ENCODE data around the gene BBS2. TPM values are rescaled to one million over a fixed set of nuclear protein-coding genes. Genes with fewer than 3 reads are reported as not detected.
A peak's percentile ranks its signal among the peaks of the same experiment; 100 is the strongest.

Gene BBS2
- total RNA-seq, 2 experiments from 2014 or later, result 15.6 to 18.4 TPM

DNA sequence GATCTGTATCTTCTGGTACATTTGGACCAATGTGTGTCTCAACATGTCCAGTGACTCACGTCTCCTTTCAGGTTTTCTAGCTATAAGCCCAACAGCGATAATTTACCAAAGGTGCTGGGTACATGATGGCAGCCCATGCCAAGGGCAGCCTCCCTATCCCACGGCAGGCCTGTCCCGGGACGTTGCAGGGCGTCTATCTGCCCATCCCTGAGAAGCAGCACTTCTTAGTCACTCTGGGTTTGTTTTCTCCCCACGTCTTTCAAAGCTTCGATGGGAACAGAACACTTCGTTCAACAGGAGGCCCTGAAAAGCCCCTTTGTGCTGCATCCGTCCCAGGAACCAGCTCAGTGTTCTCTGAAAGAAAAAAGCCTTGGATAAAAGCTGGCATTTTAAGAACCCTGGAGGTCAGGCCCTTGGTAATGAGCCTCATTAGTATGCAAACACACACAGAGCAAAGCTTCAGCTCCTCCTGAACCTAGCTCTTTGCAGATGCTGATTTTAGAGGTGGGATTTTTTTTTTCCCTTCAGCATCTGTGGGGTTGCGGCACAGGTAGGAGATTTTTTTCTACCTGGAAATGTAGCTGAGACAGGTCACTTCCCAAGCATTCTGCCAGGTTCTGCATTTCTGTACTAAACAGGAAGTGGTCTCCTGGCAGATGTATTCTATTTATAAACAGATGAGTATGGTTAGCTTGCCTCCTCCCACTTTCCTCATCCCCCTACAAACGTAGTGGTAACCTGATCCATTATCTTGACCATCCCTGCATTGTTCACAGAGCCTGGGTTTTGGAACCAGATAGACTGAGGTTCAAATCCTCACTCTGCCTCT, 27.5 kb upstream of the BBS2 start:
- POLR2A ChIA-PET, result interaction anchor here (0.8 kb wide), 1 partner anchor 78 kb away, joined by 3 read pairs; the partner anchor contains the start of gene MT1E
- peaks cover 15% of the 10 kb centered on the region for H3K4me1 Mint-ChIP-seq
- no peak overlapping the region for H3K4me3 Mint-ChIP-seq
- H3K27ac Mint-ChIP-seq, result peak overlapping the region; percentile 42
- H3K9me3 Mint-ChIP-seq, result no peaks in the 10 kb centered on the region
- DNase-seq, result no peak
- CTCF ChIA-PET, result interaction anchor here (1.0 to 1.3 kb wide), 3 partner anchors 18 to 418 kb away, joined by 3 to 4 read pairs (median 3); partner anchors contain the start of gene MT4
- H3K27me3 Mint-ChIP-seq, result peaks cover 12% of the 10 kb centered on the region
- no peaks in the 10 kb centered on the region for H3K36me3 Mint-ChIP-seq (ENCODE audit: low read depth)

DNA sequence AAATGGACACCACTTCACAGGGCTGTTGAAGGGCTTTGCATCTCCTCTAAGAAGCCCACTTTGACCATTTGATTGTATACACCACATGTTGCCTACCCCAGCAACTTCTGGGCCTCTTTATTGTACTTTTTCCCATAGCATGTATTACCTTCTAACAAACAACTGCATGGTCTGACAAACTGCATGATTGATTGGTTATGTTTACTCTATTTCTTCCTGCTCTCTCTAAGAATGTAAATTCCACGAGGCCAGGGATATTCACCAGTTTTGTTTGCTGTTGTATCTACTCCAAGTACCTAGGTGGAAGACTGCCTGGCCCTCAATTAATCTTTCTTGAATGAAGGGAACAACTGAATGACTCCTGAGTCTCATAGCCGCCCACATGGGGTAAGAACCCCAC, 22.2 kb upstream of the BBS2 start:
- H3K4me1 Mint-ChIP-seq, result no peaks in the 10 kb centered on the region
- POLR2A ChIA-PET, result no interaction called here

DNA sequence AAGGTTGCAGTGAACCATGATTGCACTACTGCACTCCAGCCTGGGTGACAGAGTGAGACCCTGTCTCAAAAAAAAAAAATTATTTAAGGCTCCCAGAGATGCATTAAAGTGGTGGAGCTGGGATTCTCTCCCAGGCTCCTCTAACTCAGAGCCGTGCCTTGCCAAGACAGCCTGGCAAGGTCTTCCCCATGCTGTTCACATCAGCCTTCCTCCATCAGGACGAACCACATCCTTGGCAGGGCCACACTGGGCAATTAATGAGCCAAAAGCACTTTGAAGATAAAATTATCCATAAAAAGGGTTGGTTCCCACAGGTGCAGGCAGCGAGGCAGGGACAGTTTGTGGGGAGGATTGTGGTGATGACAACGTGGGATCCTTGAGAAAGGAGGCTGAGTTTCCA, 19.8 kb upstream of the BBS2 start:
- ChIA-PET CTCF (no interaction called here), POLR2A (no interaction called here)
- no peak for DNase-seq
- no peaks in the 10 kb centered on the region for H3K36me3 Mint-ChIP-seq (ENCODE audit: low read depth)
- no peak overlapping the region for H3K4me3 Mint-ChIP-seq
- H3K27ac Mint-ChIP-seq, result no peak overlapping the region
- H3K4me1 Mint-ChIP-seq, result no peaks in the 10 kb centered on the region
- H3K9me3 Mint-ChIP-seq, result peaks cover 2% of the 10 kb centered on the region
- H3K27me3 Mint-ChIP-seq, result peaks cover 33% of the 10 kb centered on the region

More for the DNA sequence above, 22.2 kb upstream of the BBS2 start:
- no peak for DNase-seq
- Mint-ChIP-seq H3K36me3 (ENCODE audit: low read depth) (no peaks in the 10 kb centered on the region), H3K4me3 (no peak overlapping the region), H3K27ac (no peak overlapping the region), H3K9me3 (peaks cover 2% of the 10 kb centered on the region), H3K27me3 (peaks cover 23% of the 10 kb centered on the region)
- CTCF ChIA-PET, result no interaction called here

DNA sequence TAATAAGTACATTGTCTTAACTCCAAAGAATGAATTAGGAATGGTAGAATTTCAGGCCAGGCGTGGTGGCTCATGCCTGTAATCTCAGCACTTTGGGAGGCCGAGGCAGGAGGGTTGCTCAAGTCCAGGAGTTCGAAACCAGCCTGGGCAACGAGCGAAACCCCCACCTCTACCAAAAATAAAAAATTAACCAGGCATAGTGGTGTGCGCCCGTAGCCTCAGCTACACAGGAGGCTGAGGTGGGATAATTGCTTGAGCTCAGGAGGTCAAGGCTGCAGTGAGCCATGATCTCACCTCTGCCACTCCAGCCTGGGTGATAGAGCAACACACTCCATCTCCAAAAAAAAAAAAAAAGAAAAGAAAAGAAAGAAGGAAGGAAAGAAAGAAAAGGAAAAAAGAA, 18.5 kb upstream of the BBS2 start:
- H3K9me3 Mint-ChIP-seq, result peaks cover 2% of the 10 kb centered on the region
- DNase-seq, result no peak
- peaks cover 35% of the 10 kb centered on the region for H3K27me3 Mint-ChIP-seq
- no peaks in the 10 kb centered on the region for H3K36me3 Mint-ChIP-seq (ENCODE audit: low read depth)
- H3K27ac Mint-ChIP-seq, result no peak overlapping the region
- CTCF ChIA-PET, result no interaction called here
- H3K4me3 Mint-ChIP-seq, result no peak overlapping the region
- POLR2A ChIA-PET, result no interaction called here
- H3K4me1 Mint-ChIP-seq, result no peaks in the 10 kb centered on the region

DNA sequence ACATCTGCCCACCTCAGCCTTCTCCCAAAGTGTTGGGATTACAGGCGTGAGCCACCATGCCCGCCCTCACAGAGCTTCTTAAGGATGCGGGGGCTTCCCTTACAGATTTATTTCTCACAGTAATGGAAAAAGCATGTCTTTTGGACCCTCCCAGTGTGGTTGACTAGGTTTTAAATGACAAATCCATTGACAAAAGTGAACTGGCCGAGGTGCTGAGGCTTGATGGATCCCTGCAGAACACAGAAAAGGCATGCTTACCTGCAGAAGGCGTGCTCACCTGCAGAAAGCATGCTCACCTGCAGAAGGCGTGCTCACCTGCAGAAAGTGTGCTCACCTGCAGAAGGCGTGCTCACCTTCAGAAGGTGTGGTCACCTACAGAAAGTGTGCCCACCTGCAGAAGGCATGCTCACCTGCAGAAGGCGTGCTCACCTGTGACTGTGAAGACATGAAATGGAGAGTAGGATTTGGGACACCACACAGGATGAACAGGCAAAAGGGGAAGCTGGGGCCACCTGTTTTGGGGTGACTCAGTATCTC, 15.1 kb upstream of the BBS2 start:
- H3K27me3 Mint-ChIP-seq, result peaks cover 33% of the 10 kb centered on the region
- no peak overlapping the region for H3K27ac Mint-ChIP-seq
- no peak overlapping the region for H3K4me3 Mint-ChIP-seq
- DNase-seq, result no peak
- H3K9me3 Mint-ChIP-seq, result no peaks in the 10 kb centered on the region
- H3K36me3 Mint-ChIP-seq (ENCODE audit: low read depth), result no peaks in the 10 kb centered on the region
- ChIA-PET CTCF (interaction anchor here (0.7 kb wide), 1 partner anchor 17 kb away, joined by 3 read pairs; no protein-coding TSS in a partner anchor), POLR2A (no interaction called here)
- H3K4me1 Mint-ChIP-seq, result no peaks in the 10 kb centered on the region

DNA sequence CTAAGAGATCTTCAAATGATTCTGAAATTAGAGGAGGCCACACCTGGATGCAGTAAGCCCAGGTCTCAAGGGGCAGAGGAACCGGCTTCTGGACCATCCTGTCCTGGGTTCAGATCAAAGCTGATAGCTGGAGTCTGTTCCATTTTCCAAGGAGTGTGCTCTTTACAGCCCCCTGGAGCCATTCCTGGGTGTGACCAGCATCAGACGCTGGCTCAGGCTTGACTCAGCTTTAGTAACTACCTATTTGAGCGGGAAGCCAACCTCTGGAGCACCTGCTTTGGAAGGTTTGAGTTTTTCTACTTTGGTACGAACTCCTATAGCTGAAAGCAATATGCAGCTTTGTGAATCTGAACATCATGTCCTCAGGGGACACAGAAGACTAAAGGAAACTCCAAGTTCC, 12.9 kb upstream of the BBS2 start:
- no peak overlapping the region for H3K27ac Mint-ChIP-seq
- ChIA-PET CTCF (interaction anchor here (0.9 kb wide), 1 partner anchor 169 kb away, joined by 3 read pairs; no protein-coding TSS in a partner anchor), POLR2A (no interaction called here)

DNA sequence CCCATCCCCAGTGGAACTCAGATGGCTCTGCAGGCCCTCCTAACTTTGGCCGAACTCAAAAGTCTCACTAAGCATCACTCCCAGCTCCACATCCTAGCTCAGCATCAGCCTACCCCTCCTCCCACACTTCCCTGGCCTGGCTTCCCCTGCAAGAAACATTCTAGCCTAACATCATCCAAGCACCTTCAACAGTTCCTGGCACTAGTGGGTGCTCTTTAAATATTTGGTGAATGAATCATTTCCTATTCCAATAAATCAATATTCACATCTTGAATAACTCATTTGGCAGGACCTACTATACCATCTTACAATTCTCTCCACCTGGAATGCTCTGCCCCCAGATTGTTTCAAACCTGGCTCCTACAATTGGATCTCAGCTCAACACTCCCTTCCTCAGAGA, 11.0 kb upstream of the BBS2 start:
- no peak for DNase-seq
- Mint-ChIP-seq H3K4me3 (no peak overlapping the region), H3K27ac (no peak overlapping the region), H3K4me1 (no peaks in the 10 kb centered on the region), H3K36me3 (ENCODE audit: low read depth) (no peaks in the 10 kb centered on the region), H3K27me3 (peaks cover 29% of the 10 kb centered on the region), H3K9me3 (no peaks in the 10 kb centered on the region)
- ChIA-PET POLR2A (no interaction called here), CTCF (no interaction called here)

More for the DNA sequence above, 12.9 kb upstream of the BBS2 start:
- H3K4me3 Mint-ChIP-seq, result no peak overlapping the region
- H3K27me3 Mint-ChIP-seq, result peaks cover 33% of the 10 kb centered on the region
- no peak for DNase-seq
- no peaks in the 10 kb centered on the region for H3K9me3 Mint-ChIP-seq
- H3K4me1 Mint-ChIP-seq, result no peaks in the 10 kb centered on the region
- no peaks in the 10 kb centered on the region for H3K36me3 Mint-ChIP-seq (ENCODE audit: low read depth)

DNA sequence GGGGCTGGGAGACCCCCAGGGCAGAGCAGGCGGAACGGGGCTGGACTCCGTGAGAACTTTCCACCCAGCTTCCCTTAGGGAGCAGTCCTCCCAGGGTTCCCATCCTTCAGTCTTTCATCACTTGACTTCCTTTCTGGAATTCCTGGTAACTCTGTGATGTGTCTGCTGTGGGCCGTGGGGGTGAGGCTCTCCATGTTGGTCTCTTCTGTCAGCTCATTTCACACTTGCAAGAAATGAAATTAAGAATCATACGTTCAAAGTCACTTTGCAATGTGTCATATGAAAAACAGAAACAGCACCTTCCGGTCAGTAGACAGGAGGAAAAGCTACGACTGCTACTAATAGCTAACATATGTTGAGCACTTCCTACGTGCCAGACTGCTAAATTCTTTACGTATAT, 5.4 kb upstream of the BBS2 start:
- no peaks in the 10 kb centered on the region for H3K9me3 Mint-ChIP-seq
- CTCF ChIA-PET, result no interaction called here
- no peaks in the 10 kb centered on the region for H3K36me3 Mint-ChIP-seq (ENCODE audit: low read depth)
- H3K27me3 Mint-ChIP-seq, result peaks cover 15% of the 10 kb centered on the region
- no peak for DNase-seq
- no peak overlapping the region for H3K4me3 Mint-ChIP-seq
- H3K4me1 Mint-ChIP-seq, result peaks cover 6% of the 10 kb centered on the region
- POLR2A ChIA-PET, result no interaction called here
- H3K27ac Mint-ChIP-seq, result no peak overlapping the region

DNA sequence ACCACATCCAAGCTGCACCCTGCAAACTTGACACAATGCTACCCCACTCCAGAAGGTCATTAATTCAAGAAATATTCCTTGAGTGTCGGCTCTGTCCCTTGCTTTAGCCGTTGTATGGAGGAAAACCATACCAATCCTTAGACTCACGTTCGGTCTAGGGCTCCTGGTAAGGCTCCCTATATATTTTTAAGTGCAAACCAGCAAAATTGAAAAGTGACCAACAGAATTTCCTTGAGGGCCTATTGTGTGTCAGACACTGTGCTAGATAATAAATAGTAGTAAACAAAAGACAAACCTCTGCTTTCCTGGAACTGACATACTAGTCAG, 390 bp upstream of the BBS2 start:
- peak overlapping the region; percentile 63 for H3K27ac Mint-ChIP-seq
- POLR2A ChIA-PET, result no interaction called here
- H3K9me3 Mint-ChIP-seq, result no peaks in the 10 kb centered on the region
- peak overlapping the region; percentile 75 for H3K4me3 Mint-ChIP-seq
- no peak for DNase-seq
- H3K27me3 Mint-ChIP-seq, result no peaks in the 10 kb centered on the region
- H3K36me3 Mint-ChIP-seq (ENCODE audit: low read depth), result no peaks in the 10 kb centered on the region
- H3K4me1 Mint-ChIP-seq, result peaks cover 14% of the 10 kb centered on the region
- CTCF ChIA-PET, result interaction anchor here (1.0 kb wide), 1 partner anchor 10 kb away, joined by 3 read pairs; no protein-coding TSS in a partner anchor

DNA sequence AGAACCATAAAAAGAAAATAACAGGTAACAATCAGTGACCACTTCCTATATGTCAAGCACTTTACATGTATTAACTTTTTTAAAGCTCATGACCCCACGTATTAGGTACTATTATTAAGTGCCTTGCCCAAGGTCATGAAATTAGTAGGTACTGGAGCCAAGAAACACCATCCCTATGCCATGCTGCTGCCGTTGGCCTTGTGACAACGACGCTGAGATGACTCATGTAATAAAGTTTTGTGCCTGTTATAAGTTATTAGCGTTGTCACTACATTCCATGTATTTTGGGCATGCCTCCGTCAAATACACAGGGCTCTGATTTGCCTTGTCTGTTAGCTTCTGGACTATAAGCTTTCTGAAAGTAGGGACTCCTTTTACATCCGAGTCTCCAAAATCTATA, 1.4 kb downstream of the BBS2 start:
- Mint-ChIP-seq H3K9me3 (no peaks in the 10 kb centered on the region), H3K36me3 (ENCODE audit: low read depth) (no peaks in the 10 kb centered on the region), H3K4me1 (peaks cover 14% of the 10 kb centered on the region), H3K4me3 (peak overlapping the region; percentile 54), H3K27me3 (no peaks in the 10 kb centered on the region), H3K27ac (no peak overlapping the region)
- CTCF ChIA-PET, result interaction anchor here (0.8 to 2.6 kb wide), 2 partner anchors 82 to 184 kb away, joined by 4 to 9 read pairs; no protein-coding TSS in a partner anchor
- POLR2A ChIA-PET, result interaction anchor here (1.2 kb wide), 1 partner anchor 82 kb away, joined by 5 read pairs; no protein-coding TSS in a partner anchor
- DNase-seq, result no peak

DNA sequence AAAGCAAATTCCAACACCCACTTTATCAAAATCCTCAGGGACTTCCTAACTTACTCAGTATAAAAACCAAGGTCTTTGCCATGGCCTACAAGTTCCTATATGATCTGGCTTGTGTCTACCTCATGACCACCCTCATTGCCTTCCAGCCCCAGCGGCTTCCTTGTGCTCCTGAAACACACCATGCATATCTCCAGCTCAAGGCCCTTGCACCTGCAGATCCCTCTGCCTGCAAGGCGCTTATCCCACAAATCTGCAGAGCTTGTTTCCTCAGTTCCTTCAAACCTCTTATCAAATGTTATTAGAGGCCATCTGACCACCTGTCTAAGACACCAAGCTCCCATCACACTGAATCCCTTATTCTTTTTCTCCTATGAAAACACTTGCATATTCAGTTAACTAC, 2.6 kb downstream of the BBS2 start:
- Mint-ChIP-seq H3K4me3 (no peak overlapping the region), H3K36me3 (ENCODE audit: low read depth) (no peaks in the 10 kb centered on the region), H3K27me3 (no peaks in the 10 kb centered on the region), H3K9me3 (no peaks in the 10 kb centered on the region), H3K4me1 (peaks cover 14% of the 10 kb centered on the region), H3K27ac (no peak overlapping the region)
- ChIA-PET POLR2A (interaction anchor here (1.2 kb wide), 1 partner anchor 83 kb away, joined by 5 read pairs; no protein-coding TSS in a partner anchor), CTCF (interaction anchor here (0.7 to 2.6 kb wide), 6 partner anchors 13 to 1023 kb away, joined by 3 to 9 read pairs (median 3); no protein-coding TSS in a partner anchor)
- DNase-seq, result no peak

DNA sequence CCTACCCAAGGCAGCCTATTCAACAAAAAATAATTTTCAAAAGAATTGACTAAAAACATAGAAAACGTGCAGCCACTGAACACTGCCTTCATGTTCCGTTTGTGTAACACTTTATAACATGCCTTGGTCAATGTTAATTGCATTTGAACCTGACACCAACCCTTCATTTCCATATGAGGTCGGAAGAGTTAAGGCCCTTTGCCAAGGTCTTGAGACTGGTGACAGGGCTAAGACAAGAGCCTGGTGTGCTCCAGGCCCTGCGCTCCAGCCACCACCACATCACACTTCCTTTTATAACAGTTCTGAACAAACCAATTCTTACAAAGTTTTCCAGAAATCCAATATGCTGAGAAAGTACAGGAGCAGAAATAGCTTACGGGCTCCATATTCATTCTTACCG, 4.2 kb downstream of the BBS2 start:
- no peak for DNase-seq
- Mint-ChIP-seq H3K4me1 (peaks cover 12% of the 10 kb centered on the region), H3K9me3 (no peaks in the 10 kb centered on the region), H3K27me3 (no peaks in the 10 kb centered on the region), H3K27ac (no peak overlapping the region), H3K4me3 (no peak overlapping the region), H3K36me3 (ENCODE audit: low read depth) (peaks cover 6% of the 10 kb centered on the region)
- ChIA-PET CTCF (interaction anchor here (1.0 to 1.1 kb wide), 2 partner anchors 86 to 186 kb away, joined by 3 to 5 read pairs; no protein-coding TSS in a partner anchor), POLR2A (no interaction called here)

DNA sequence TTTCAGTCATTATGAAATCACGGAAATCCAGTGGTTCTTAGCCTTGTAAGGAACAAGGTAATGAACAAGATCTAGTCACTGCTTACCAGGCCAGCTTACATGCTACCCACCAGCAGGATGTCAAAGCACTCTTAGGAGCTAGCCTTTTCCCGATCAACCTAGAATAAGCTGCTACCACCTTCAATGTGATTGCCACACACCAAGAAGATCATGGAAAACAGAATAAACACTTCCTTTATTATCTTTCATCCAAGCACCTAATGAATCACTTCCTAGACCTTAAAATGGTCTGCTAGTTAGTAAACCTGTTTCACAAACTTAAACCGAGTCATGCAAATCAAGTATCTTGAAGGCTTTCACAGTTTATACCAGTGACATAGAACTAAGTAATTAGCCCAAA, 5.0 kb downstream of the BBS2 start:
- Mint-ChIP-seq H3K27ac (no peak overlapping the region), H3K27me3 (no peaks in the 10 kb centered on the region)
- POLR2A ChIA-PET, result no interaction called here

More for the DNA sequence above, 5.0 kb downstream of the BBS2 start:
- no peak for DNase-seq
- CTCF ChIA-PET, result interaction anchor here (1.3 to 1.8 kb wide), 3 partner anchors 14 to 187 kb away, joined by 4 to 13 read pairs (median 4); partner anchors contain the start of genes NUDT21 and OGFOD1
- Mint-ChIP-seq H3K4me1 (peaks cover 5% of the 10 kb centered on the region), H3K36me3 (ENCODE audit: low read depth) (peaks cover 9% of the 10 kb centered on the region), H3K4me3 (no peak overlapping the region), H3K9me3 (no peaks in the 10 kb centered on the region)
